CD8-positive, alpha-beta memory T cell (primary cell): Measurements from ENCODE around the gene SH3GLB2. TPM values are rescaled to one million over a fixed set of nuclear protein-coding genes. Genes with fewer than 3 reads are reported as not detected.
"Not testable (repeated sequence)": the region's sequence is repeated elsewhere in the genome, so short reads cannot be mapped to it uniquely, and the experiment has no call there.

Experiments
- CTCF ChIA-PET: fragments of 350-600 bp; sonication (Branson Sonifier 250); formaldehyde crosslinking; loops from one replicate; lab custom pipeline; 2021; ENCODE audit warnings: antibody characterized with exemption; lab: Charles Lee
- POLR2A ChIA-PET: fragments of 350-600 bp; sonication (Branson Sonifier 250); formaldehyde crosslinking; loops from one replicate; lab custom pipeline; 2021; ENCODE audit warnings: antibody characterized with exemption; lab: Charles Lee
- DNase-seq, 5 donors: peaks; one replicate each; pipeline versions ENCODE4 v3.0.0 to v3.0.0-alpha.2; 2020 to 2022; ENCODE audit warnings: mixed read lengths in 1 of 5
- H3K27ac ChIP-seq: one replicate; pipeline ENCODE4 v1.7.0; 2013; ENCODE audit warnings: low read depth, mild to moderate bottlenecking, low read length, moderate library complexity
- H3K27me3 ChIP-seq: 2 replicates; pipeline ENCODE4 v1.7.0; 2013; ENCODE audit warnings: low read length, mild to moderate bottlenecking; ENCODE audit not compliant: insufficient read depth, poor library complexity, severe bottlenecking
- H3K36me3 ChIP-seq: 2 replicates; pipeline ENCODE4 v1.7.0; 2013; ENCODE audit warnings: mild to moderate bottlenecking, low read length, moderate library complexity; ENCODE audit not compliant: insufficient read depth
- H3K4me1 ChIP-seq: 2 replicates; pipeline ENCODE4 v1.7.0; 2013; ENCODE audit warnings: mild to moderate bottlenecking, low read length, moderate library complexity; ENCODE audit not compliant: insufficient read depth
- H3K4me3 ChIP-seq: 2 replicates; pipeline ENCODE4 v1.7.0; 2013; ENCODE audit warnings: mild to moderate bottlenecking, low read length
- H3K9me3 ChIP-seq: 2 replicates; pipeline ENCODE4 v1.7.0; 2013; ENCODE audit warnings: mild to moderate bottlenecking, low read length
- H3K27ac Mint-ChIP-seq, 8 donors: one replicate each; pipeline ENCODE4 v1.8.0; 2020 to 2021; ENCODE audit warnings: mixed read lengths in 8 of 8, mild to moderate bottlenecking in 6 of 8, inconsistent platforms in 3 of 8, moderate library complexity in 3 of 8
- H3K27me3 Mint-ChIP-seq, 2 donors: one replicate each; pipeline ENCODE4 v1.8.0; 2020 to 2021; ENCODE audit warnings: mixed read lengths in 2 of 2, mild to moderate bottlenecking in 1 of 2, moderate library complexity in 1 of 2
- H3K36me3 Mint-ChIP-seq, 3 donors: one replicate each; pipeline ENCODE4 v1.8.0; 2020 to 2021; ENCODE audit warnings: mixed read lengths in 3 of 3, inconsistent platforms in 1 of 3, mild to moderate bottlenecking in 1 of 3
- H3K4me1 Mint-ChIP-seq, 3 donors: one replicate each; pipeline ENCODE4 v1.8.0; 2020 to 2021; ENCODE audit warnings: mixed read lengths in 3 of 3, inconsistent platforms in 1 of 3, mild to moderate bottlenecking in 1 of 3
- H3K4me3 Mint-ChIP-seq, 7 donors: one replicate each; pipeline ENCODE4 v1.8.0; 2020 to 2021; ENCODE audit warnings: mixed read lengths in 7 of 7, mild to moderate bottlenecking in 6 of 7, moderate library complexity in 4 of 7, inconsistent platforms in 2 of 7
- H3K9me3 Mint-ChIP-seq, 5 donors: one replicate each; pipeline ENCODE4 v1.8.0; 2020 to 2022; ENCODE audit warnings: mixed read lengths in 5 of 5, mild to moderate bottlenecking in 3 of 5, moderate library complexity in 2 of 5, inconsistent platforms in 1 of 5
- polyA plus RNA-seq: library from polyadenylated mRNA; unstranded; fragments of 300-500 nt; fragmentation: Illumina TruSeq; gene quantifications from one replicate; pipeline ENCODE4 v1.2.3, GENCODE V29; 2021
- total RNA-seq, 2 experiments: library from RNA; stranded (reverse); gene quantifications; one replicate each; pipeline ENCODE4 v1.2.3, GENCODE V29; 2021

Gene SH3GLB2
- total and polyA plus RNA-seq, 3 experiments from 2014 or later, result 36.2 to 58.3 (median 55.0) TPM

DNA sequence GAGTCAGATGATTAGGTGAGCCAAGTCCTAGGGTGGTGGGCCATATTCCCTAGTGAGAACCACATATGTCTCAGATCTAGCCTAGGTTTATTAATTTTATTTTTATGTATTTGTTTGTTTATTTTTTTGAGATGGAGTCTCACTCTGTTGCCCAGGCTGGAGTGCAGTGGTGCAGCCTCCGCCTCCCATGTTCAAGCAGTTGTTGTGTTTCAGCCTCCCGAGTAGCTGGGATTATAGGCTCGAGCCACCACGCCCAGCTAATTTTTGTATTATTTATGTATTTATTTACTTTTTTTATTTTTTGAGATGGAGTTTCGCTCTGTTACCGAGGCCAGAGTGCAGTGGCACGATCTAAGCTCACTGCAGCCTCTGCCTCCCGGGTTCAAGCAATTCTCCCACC is 44.6 kb downstream of the SH3GLB2 start:
- Histone ChIP-seq H3K4me1 (no peaks in the 10 kb centered on the region), H3K36me3 (peaks cover 73% of the 10 kb centered on the region), H3K4me3 (no peak overlapping the region), H3K27me3 (no peaks in the 10 kb centered on the region), H3K9me3 (no peaks in the 10 kb centered on the region), H3K27ac (no peak overlapping the region)
- DNase-seq, result no peak
- Mint-ChIP-seq H3K27ac (peak overlapping the region in 1 of 8 donors; percentile 75), H3K36me3 (peaks cover 17 to 95% (median 35%) of the 10 kb centered on the region in 3 donors), H3K27me3 (no peaks in the 10 kb centered on the region), H3K9me3 (no peaks in the 10 kb centered on the region), H3K4me3 (no peak overlapping the region), H3K4me1 (no peaks in the 10 kb centered on the region)
- POLR2A ChIA-PET, result no interaction called here
- CTCF ChIA-PET, result interaction anchor here (0.7 kb wide), 1 partner anchor 89 kb away, joined by 3 read pairs; no protein-coding TSS in a partner anchor

GRCh38 chr9:128979111-128979510 is 49.0 kb downstream of the SH3GLB2 start:
- Mint-ChIP-seq H3K4me1 (no peaks in the 10 kb centered on the region), H3K9me3 (no peaks in the 10 kb centered on the region), H3K27me3 (no peaks in the 10 kb centered on the region), H3K4me3 (no peak overlapping the region), H3K36me3 (peaks cover 12 to 88% (median 29%) of the 10 kb centered on the region in 3 donors), H3K27ac (no peak overlapping the region)
- Histone ChIP-seq H3K9me3 (no peaks in the 10 kb centered on the region), H3K4me1 (no peaks in the 10 kb centered on the region), H3K27me3 (no peaks in the 10 kb centered on the region), H3K36me3 (peaks cover 64% of the 10 kb centered on the region), H3K27ac (no peak overlapping the region), H3K4me3 (no peak overlapping the region)
- DNase-seq, result no peak
- CTCF ChIA-PET, result no interaction called here
- POLR2A ChIA-PET, result no interaction called here

GRCh38 chr9:128972956-128973355 is 55.2 kb downstream of the SH3GLB2 start:
- peak overlapping the region in 1 of 8 donors; percentile 81 for H3K27ac Mint-ChIP-seq
- no peaks in the 10 kb centered on the region for H3K9me3 Mint-ChIP-seq
- no peaks in the 10 kb centered on the region for H3K4me1 Mint-ChIP-seq
- ChIA-PET CTCF (interaction anchor here (1.3 kb wide), 1 partner anchor 17 kb away, joined by 3 read pairs; no protein-coding TSS in a partner anchor), POLR2A (no interaction called here)
- no peaks in the 10 kb centered on the region for H3K9me3 ChIP-seq
- no peaks in the 10 kb centered on the region for H3K27me3 Mint-ChIP-seq
- H3K4me3 Mint-ChIP-seq, result no peak overlapping the region
- peaks cover 63% of the 10 kb centered on the region for H3K36me3 ChIP-seq
- no peak overlapping the region for H3K4me3 ChIP-seq
- no peak for DNase-seq
- H3K36me3 Mint-ChIP-seq, result peaks cover 0 to 82% (median 29%) of the 10 kb centered on the region in 3 donors
- no peaks in the 10 kb centered on the region for H3K4me1 ChIP-seq
- no peaks in the 10 kb centered on the region for H3K27me3 ChIP-seq
- H3K27ac ChIP-seq, result no peak overlapping the region

DNA sequence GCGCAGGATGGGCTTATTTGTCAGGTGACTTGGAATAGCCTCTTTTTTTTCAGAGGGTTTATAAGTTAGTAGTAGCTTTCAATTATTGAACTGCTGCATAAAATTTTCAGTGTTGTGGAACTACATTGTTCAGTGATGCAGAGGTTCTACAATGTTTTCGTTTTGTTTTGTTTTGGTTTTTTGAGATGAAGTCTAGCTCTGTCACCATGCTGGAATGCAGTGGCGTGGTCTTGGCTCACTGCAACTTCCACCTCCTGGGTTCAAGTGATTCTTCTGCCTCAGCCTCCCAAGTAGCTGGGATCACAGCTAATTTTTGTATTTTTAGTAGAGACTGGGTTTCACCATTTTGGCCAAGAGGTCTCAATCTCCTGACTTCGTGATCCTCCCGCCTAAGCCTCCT is 58.6 kb downstream of the SH3GLB2 start:
- ChIA-PET CTCF (no interaction called here), POLR2A (no interaction called here)
- no peaks in the 10 kb centered on the region for H3K9me3 ChIP-seq
- H3K36me3 Mint-ChIP-seq, result peaks cover 0 to 65% (median 28%) of the 10 kb centered on the region in 3 donors
- H3K27me3 ChIP-seq, result no peaks in the 10 kb centered on the region
- peaks cover 42% of the 10 kb centered on the region for H3K36me3 ChIP-seq
- H3K4me3 ChIP-seq, result no peak overlapping the region
- H3K27ac Mint-ChIP-seq, result no peak overlapping the region
- DNase-seq, result no peak
- H3K4me1 ChIP-seq, result no peaks in the 10 kb centered on the region
- H3K9me3 Mint-ChIP-seq, result no peaks in the 10 kb centered on the region
- no peak overlapping the region for H3K4me3 Mint-ChIP-seq
- peaks cover 0 to 3% (median 0%) of the 10 kb centered on the region in 3 donors for H3K4me1 Mint-ChIP-seq
- no peak overlapping the region for H3K27ac ChIP-seq
- no peaks in the 10 kb centered on the region for H3K27me3 Mint-ChIP-seq

DNA sequence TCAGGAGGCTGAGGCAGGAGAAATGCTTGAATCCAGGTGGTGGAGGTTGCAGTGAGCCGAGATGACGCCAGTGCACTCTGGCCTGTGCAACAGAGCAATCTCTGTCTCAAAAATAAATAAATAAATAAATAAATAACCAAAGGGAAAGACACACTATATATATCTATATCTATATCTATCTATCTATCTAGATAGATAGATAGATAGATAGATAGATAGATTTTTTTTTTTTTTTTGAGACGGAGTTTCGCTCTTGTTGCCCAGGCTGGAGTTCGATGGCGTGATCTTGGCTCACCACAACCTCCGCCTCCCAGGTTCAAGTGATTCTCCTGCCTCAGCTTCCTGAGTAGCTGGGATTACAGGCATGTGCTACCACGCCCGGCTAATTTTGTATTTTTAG is 66.7 kb downstream of the SH3GLB2 start:
- peaks cover 0 to 64% (median 0%) of the 10 kb centered on the region in 3 donors for H3K36me3 Mint-ChIP-seq
- H3K27ac ChIP-seq, H3K4me1 Mint-ChIP-seq, H3K9me3 ChIP-seq, DNase-seq, H3K27me3 Mint-ChIP-seq, H3K4me3 ChIP-seq, H3K4me3 Mint-ChIP-seq, POLR2A ChIA-PET, H3K27ac Mint-ChIP-seq, H3K4me1 ChIP-seq, H3K9me3 Mint-ChIP-seq, H3K27me3 ChIP-seq: not testable (repeated sequence)
- H3K36me3 ChIP-seq, result peaks cover 34% of the 10 kb centered on the region
- CTCF ChIA-PET, result interaction anchor here (1.0 kb wide), 1 partner anchor 13 kb away, joined by 3 read pairs; no protein-coding TSS in a partner anchor

Other genes starting within 250 kb of the SH3GLB2 start
- 10 to 100 TPM; 23.0 to 24.6 TPM for gene TBC1D13, start 241.1 kb downstream of the SH3GLB2 start, total RNA-seq
- 36.8 TPM for gene TBC1D13, start 241.1 kb downstream of the SH3GLB2 start, polyA plus RNA-seq
- gene ENDOG, start 209.8 kb downstream of the SH3GLB2 start, total RNA-seq, result 10 to 100 TPM; 22.3 to 23.3 TPM
- 29.6 TPM for gene ENDOG, start 209.8 kb downstream of the SH3GLB2 start, polyA plus RNA-seq
- gene SPOUT1, start 198.5 kb downstream of the SH3GLB2 start, total RNA-seq, result 100 to 1,000 TPM; 137 to 143 TPM
- gene SPOUT1, start 198.5 kb downstream of the SH3GLB2 start, polyA plus RNA-seq, result 77.3 TPM
- 10 to 100 TPM in 1 of 2 experiments, 1 to 10 TPM in 1; 8.9 to 10.4 TPM for gene KYAT1, start 146.4 kb downstream of the SH3GLB2 start, total RNA-seq
- 8.8 TPM for gene KYAT1, start 146.4 kb downstream of the SH3GLB2 start, polyA plus RNA-seq
- 10 to 100 TPM; 27.3 to 27.6 TPM for gene LRRC8A, start 146.2 kb downstream of the SH3GLB2 start, total RNA-seq
- gene LRRC8A, start 146.2 kb downstream of the SH3GLB2 start, polyA plus RNA-seq, result 42.7 TPM
- under 1 TPM in 1 of 2 experiments, not detected in 1; 0.20 TPM for gene PHYHD1, start 107.3 kb downstream of the SH3GLB2 start, total RNA-seq
- gene PHYHD1, start 107.3 kb downstream of the SH3GLB2 start, polyA plus RNA-seq, result 0.64 TPM
- gene DOLK, start 80.7 kb downstream of the SH3GLB2 start, total RNA-seq, result 10 to 100 TPM; 15.3 to 17.1 TPM
- 6.8 TPM for gene DOLK, start 80.7 kb downstream of the SH3GLB2 start, polyA plus RNA-seq
- 100 to 1,000 TPM; 144 to 150 TPM for gene NUP188, start 80.6 kb downstream of the SH3GLB2 start, total RNA-seq
- gene NUP188, start 80.6 kb downstream of the SH3GLB2 start, polyA plus RNA-seq, result 41.3 TPM
- gene MIGA2, start 8.3 kb upstream of the SH3GLB2 start, total RNA-seq, result 10 to 100 TPM; 35.5 to 38.8 TPM
- gene MIGA2, start 8.3 kb upstream of the SH3GLB2 start, polyA plus RNA-seq, result 13.0 TPM
- 10 to 100 TPM; 27.8 to 30.2 TPM for gene DOLPP1, start 52.8 kb upstream of the SH3GLB2 start, total RNA-seq
- gene DOLPP1, start 52.8 kb upstream of the SH3GLB2 start, polyA plus RNA-seq, result 15.3 TPM
- gene CRAT, start 82.5 kb upstream of the SH3GLB2 start, total RNA-seq, result 1 to 10 TPM; 9.8 to 10.0 TPM
- gene CRAT, start 82.5 kb upstream of the SH3GLB2 start, polyA plus RNA-seq, result 20.1 TPM
- 100 to 1,000 TPM; 107 to 116 TPM for gene PTPA, start 83.1 kb upstream of the SH3GLB2 start, total RNA-seq
- 15.6 TPM for gene PTPA, start 83.1 kb upstream of the SH3GLB2 start, polyA plus RNA-seq
- 1 to 10 TPM; 2.8 to 3.0 TPM for gene IER5L, start 149.9 kb upstream of the SH3GLB2 start, total RNA-seq
- 0.16 TPM for gene IER5L, start 149.9 kb upstream of the SH3GLB2 start, polyA plus RNA-seq